ENCODE measurements around the gene HNRNPA0.

The HNRNPA0 gene

GRCh38 chr5:137716337-137716736 is 37.8 kb downstream of the HNRNPA0 start:
- DNase-seq: no peak

DNA sequence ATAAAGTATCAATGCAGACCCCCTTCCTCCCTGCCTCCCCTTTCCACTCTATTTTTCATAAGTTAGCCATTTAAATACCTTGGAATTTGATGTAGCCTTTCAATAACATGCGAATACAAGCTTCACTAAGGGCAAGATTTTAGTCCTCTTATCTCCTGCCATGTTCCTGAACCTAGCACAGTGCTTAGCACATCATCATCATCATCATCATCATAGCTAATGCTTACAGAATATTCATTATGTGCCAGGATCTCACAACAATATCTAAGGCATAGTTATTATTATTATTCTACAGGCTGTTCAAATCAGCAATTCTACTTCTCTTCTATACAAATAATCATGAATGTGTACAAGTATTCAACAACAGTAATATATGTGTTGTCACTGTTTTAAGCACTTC is 38.7 kb downstream of the HNRNPA0 start:
- DNase-seq: no peak

DNA sequence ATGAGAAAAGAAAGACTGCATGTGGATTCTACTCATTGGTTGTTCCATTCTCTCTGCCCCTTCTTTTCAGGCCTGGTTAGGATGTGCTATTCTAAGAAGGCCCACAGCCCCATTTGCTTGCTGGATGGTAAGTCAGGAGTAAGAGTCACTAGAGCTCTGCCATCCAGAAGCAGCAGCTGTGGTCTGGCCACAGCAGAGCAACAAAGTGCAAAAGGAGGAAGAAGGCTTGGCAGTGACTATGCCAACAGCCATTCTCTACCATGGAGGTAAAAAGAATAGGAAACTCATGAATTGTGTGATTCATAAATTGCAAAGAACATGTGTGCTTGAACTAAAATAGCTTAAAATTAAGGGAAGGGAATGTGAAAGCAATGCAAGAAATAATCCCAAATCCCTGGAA is 39.2 kb downstream of the HNRNPA0 start:
- DNase-seq: no peak

- no peak for DNase-seq
Observed at GRCh38 chr5:137714494-137714893, 39.7 kb downstream of the HNRNPA0 start.

DNA sequence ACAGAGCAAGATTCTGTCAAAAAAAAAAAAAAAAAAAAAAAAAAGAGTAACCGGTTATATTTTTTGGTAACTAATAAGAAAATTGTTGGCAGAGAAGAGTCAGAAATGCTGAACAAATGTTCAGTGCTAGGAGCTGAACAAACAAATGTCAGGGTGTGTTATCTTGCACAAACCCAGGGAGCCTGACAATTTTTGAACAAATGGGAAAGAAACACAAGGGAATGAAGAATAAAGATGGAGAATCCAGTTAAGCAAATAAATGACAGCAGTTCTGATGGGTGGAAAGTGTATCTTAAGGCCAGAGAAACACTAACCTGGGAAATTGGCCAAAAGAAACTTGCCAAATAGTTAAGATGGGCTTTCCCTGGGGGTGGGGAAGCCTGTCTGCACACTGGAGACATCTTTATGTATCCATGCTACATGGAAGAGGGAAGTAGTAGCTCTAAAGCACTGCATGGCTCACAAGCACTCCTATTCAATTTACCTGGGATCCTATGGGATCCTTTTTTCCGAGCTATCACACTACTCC is 42.0 kb downstream of the HNRNPA0 start:
- no peak for DNase-seq

- DNase-seq: no peak
Observed at GRCh38 chr5:137710086-137710485, 44.1 kb downstream of the HNRNPA0 start.

DNA sequence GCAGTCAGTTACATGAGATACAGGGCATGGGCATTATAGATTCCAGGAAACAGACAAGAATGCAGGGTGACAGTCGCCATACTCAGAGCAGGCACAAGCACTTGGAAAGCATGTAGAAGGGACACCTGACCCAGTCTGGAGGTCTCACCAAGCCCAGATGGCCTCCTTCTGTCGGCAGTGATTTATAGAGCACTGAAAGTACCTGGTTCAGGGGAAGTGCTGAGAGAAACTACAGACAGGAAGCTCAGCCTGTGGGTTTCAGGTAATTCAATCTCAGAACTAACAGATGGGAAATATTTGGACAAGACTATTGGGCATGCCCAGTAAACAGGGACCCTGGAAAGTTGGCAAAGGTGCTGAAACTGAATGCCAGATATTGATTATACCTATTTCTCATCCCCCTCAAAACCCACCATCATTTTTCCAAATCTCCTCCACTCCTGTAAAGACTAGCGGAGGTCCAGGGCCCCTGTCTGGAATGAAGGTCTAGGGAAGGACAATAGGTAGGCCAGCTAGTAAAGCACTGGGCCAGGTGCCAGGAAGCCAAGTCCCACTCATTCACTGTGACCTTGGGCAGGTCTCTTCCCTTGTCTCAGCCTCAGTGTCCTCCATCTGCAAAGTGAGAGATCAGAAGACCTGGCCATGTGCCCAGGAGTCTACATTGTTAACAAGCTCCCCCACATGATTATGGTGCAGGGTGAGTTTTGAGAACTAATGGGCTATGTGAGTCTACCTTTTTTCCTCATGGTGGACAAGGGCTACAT is 45.2 kb downstream of the HNRNPA0 start:
- DNase-seq: no peak

DNA sequence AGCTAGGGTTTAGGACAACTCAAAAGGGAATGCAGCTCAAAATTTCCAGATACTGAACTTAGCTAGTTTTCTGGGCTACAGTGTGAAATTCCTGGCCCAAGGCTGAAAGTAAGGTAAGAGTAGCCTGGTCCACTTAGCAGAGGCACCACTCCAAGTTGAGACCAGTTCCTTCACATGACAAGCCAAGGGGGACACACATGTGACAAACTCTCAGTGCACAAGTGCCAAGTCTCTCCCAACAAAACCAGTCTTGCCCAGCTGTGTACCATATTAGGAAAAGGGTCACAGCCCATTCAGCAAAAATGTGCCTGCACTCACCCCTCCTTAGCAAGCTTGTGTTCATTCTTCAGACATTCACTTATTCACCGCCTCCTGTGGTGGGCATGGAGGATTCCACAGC is 46.1 kb downstream of the HNRNPA0 start:
- no peak for DNase-seq

DNA sequence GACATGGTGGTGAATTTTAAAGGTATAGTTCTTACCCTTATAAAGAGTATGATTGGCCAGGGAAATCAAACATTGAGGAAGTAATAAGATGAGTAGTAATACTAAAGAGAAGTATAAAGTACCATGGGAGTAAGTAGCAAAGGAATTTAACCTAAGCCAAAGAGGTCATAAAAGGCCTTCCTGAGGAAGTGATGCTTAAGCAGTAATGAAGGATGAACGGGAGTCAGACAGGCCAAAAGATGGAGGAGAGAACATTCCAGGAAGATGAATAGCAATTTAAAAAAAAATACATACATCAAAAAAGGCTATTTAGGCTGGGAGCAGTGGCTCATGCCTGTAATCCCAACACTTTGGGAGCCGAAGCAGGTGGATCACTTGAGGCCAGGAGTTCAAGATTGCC is 47.3 kb downstream of the HNRNPA0 start:
- no peak for DNase-seq

DNA sequence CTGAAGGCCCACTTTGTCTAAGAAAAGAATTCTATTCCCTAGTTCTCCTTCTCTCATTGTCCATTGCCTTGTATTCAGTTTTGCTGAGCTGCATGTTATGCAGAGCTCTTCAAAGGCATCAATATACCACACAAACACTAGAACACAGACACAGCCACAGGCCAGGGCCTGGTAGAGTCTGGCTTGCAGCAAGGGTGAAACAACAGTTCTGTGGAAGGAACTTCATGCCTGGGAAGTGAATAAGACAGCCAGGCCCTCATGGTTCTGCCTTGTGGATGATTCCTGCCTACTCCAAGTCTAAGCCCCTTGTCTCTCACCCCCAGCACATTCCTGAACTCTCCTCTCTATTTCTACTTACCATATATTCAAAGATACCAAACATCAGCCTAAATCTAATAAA is 49.1 kb downstream of the HNRNPA0 start:
- DNase-seq: no peak

DNA sequence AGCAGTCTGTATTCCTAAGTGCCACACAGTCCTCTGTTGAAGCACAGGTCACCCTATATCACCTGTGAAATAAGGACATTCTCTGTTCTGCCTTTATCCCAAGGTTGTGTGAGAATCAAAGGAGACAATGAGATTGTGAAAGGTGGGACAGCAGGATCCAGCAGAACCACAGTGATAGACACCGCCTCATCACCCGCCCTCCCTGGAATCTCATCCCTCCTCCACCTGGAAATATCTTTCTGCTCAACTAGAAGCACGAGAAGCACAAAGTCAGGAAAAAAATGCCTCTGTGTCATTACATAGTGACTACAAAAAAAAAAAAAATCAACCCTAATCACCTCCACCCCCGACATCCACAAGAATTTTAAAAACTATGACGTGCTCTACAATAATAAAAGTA is 50.6 kb downstream of the HNRNPA0 start:
- no peak for DNase-seq

DNA sequence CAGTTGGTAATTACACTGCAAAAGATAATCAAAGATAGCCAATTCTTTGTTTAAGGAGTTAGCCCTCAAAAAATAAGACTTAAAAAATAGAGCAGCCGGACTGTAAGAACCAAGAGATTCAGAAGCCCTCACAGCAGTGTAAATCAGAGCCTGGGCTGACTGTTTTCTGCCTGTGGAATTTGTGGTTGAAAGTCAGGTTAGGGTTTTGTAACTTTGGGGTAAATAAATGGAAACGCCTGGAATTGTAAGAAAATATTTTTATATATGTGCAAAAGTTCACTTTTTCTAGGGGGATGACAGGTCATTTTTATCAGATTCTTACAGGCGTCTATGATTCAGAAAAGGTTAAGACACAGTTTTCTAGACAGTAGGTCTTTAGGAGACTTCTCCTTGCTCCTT is 53.9 kb downstream of the HNRNPA0 start:
- no peak for DNase-seq

DNA sequence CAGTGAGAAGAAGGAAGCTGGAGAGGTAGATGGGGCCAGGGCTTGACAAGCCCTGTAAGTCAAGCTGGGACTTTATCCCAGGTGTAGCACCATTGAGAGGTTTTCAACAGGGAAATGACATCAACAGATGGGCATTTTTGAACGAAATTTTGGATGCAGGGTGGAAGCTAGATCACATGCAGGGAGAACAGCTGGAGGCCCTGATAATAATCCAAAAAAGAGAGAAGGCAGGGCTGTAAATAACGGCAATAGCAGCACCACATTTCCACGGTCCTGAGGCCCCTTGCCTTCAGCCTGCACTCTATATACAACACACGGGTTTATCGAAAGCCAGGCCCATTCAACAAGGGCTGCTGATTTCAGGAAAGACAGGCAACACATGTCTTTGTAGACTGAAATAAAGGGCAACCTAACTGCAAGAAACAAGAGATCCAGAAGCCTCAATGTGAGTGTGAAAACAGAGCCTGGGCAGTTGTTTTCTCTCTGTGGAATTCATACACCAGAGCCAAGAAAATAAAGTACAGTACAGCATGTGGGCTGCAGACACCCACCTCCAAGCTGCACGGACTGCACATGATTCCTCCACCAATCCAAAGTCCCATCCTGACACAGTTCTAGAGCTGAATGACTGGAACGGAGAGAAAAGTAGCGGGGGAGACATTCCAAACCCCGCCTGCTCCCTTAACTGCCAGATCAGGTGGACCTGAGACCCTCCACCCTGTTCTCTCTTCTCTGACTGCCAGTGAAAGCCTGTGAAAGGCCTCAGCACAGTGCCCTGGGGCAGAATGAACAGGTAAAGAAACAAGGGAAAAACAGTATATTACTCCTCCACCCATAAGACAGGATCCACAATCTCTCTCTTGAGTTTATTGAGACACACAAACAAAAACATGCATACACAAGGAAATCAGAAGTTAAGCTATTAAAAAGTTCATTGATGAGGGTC is 54.6 kb downstream of the HNRNPA0 start:
- no peak for DNase-seq

GRCh38 chr5:137696481-137696880 is 57.7 kb downstream of the HNRNPA0 start:
- no peak for DNase-seq

- no peak for DNase-seq
Observed at GRCh38 chr5:137695651-137696428, 58.3 kb downstream of the HNRNPA0 start.
